Stimulated activated CD8-positive, alpha-beta memory T cell treated with anti-CD3 and anti-CD28 coated beads, Interleukin-15, amount 100 ng/mL, for 1 hour (primary cell): Measurements from ENCODE around the gene GLT1D1.
"Not testable (repeated sequence)": the region's sequence is repeated elsewhere in the genome, so short reads cannot be mapped to it uniquely, and the experiment has no call there.

Experiments used
- DNase-seq: peaks from one replicate; pipeline ENCODE4 v3.0.0-alpha.2; 2020; ENCODE audit warnings: low read depth

Gene GLT1D1

GRCh38 chr12:128852885-128853599 is at the start of gene GLT1D1:
Gene GLT1D1, plus strand, starts transcription at chr12:128853478. Its CDS starts 104 bp downstream, at chr12:128853582.
- no peak for DNase-seq

DNA sequence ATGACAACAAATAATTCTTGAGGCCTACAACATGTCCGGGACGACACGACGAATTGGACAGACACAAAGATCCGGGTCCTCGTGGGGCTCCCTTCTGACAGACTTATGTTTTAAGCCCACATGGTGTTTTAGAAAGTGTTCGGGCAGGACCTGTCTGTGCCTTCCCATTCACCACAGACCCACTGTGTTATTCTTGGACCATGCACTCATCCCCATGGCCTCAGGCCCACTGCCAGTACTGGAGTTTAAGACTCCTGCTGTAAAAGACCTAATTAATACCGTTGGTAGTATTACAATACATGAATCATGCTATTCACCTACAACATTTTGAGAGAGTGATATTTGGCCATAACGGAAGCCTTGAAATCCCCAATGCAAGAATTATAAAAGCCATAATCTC is 49.5 kb upstream of the GLT1D1 start:
- no peak for DNase-seq

GRCh38 chr12:128804762-128805161 is 48.5 kb upstream of the GLT1D1 start:
- no peak for DNase-seq

GRCh38 chr12:128805406-128805805 is 47.9 kb upstream of the GLT1D1 start:
- not testable (repeated sequence) for DNase-seq

- DNase-seq: no peak
Measured at GRCh38 chr12:128806573-128806972, 46.7 kb upstream of the GLT1D1 start.

DNA sequence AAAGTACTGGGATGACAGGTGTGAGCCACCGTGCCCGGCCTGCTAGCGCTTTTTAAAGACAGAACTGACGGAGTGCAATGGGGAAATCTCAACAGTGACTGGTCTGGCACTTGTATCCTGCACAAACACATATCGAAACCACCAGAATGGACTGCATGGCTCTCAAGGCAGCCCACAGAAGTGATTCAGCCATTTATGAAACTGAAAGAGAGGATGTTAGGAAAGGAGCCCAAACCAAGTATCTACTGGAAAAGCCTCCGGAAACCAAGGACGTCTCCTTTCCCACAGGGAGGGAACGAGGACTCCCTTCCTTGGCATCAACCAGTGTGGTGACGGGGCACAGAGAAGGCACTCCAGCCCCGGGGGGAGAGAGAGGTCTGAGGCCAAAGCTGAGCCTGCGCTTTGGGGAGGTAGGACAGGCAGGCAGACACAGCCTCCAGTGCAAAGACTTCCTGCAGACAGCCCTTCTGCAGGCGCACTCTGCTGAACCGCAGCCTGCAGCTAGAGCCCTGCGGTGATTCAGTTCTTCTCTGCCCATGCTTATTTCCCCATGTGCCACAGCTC is 46.0 kb upstream of the GLT1D1 start:
- DNase-seq: no peak

DNA sequence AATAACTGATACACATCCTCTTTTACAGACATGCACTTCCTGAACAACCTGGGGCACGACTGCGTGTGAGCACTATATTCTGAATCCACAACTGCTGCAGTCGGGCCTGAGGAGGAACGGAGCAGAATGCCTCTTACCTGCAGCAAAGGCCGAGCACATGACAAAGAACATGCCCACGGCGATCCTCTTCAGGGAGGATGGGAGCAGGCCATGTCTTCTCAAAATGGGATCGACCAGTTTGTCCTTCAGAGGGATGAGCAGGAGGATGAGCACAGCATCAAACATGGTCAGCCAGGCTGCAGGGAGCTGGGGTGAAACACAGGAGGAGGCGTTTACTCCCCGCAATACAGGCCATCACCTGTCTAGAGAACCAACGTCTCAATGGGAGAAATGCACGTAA is 44.6 kb upstream of the GLT1D1 start:
- no peak for DNase-seq

GRCh38 chr12:128810182-128811127 is 42.8 kb upstream of the GLT1D1 start:
- DNase-seq: no peak

- no peak for DNase-seq
Measured at GRCh38 chr12:128811806-128812205, 41.5 kb upstream of the GLT1D1 start.

DNA sequence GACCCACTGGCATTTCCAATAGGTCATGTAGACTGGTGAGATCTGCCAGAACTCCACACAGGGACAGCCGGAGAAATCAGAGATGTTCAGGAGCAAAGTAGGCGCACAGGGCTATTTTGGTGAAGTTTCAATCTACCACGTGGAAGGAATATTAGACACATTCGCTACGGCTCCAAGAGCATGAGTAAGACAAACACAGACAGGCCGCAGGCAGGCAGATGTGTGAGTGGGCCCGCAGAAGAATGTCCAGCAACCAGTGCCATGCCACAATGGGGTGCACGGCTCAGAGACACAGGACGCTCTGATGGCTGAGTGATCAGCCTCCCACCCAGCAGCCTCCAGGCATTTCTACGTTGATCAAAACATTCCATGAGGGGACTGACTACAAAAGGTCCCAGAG is 39.9 kb upstream of the GLT1D1 start:
- no peak for DNase-seq

GRCh38 chr12:128813883-128814282 is 39.4 kb upstream of the GLT1D1 start:
- no peak for DNase-seq

DNA sequence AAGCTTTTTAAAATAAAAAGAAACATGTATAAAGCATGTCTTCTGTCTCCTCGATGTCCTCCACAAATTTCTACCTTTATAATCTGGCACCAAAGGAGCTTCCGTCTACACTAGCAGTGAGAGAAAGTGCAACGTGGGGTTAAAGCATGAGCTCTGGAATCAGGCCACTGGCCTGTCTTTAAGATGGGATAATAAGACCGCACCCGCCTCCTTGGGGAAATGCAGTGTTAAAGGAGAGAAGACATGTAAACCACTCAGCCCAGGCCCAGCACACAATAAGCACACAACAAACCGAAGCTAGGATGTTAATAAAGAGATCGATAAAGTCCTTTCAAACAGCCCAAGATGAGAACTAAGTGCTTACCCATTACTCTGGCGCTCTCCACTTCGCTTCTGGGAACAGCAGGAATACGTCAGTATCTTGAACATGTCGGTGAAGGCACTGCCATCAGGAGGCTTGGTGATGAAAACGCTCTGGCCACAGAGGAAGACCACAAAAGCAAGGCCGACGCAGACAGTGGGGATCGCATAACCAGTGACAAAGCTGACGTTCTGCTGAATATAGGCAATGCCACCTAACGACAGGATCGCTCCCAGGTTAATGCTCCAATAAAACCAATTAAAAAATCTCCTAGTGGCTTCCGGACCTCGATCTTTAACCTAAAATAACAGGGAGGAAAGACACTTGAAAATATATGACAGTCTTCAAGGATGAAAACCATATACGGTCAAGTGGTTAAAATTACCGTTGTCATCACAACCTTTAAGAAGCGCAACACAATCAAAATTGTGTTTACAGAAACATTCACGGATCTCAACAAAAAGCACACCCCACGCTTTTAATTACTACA is 38.6 kb upstream of the GLT1D1 start:
- no peak for DNase-seq

DNA sequence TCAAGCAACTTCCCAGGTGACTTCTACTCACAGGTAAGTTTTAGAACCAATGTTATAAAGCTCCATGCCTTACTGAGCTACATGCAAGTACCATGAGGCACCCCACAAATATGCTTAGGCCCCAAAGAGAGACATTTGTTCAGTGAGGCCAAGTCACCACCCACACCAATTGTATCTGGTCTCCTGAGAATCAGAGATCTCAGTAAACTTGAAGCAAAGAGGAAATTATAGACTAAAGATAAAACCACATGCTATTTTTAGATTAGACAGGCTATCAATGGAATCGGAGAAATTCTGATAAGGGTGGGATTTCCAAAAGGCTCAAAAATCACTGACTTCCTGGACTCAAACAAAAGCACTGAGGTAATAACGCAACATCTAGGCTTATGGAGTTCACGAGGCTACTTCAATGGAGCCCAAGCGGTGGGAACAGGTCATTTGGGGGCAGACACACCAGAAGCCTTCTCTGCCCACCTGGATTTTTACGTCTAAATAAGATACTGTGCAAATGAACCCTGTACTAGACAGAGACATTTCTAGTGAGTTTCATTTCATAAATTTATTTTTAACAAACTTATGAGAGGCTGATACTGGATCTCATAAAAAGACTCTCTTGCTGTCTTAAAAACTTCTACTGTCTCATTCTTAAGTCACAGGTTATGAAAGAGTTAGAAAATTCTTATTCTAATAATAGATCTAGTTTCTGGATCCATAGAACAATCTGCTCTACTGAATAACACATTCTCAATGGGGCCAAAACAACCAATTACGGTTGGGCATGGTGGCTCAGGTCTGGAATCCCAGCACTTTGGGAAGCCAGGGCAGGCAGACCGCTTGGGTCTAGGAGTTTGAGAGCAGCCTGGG is 37.3 kb upstream of the GLT1D1 start:
- DNase-seq: no peak

GRCh38 chr12:128816643-128816920 is 36.7 kb upstream of the GLT1D1 start:
- no peak for DNase-seq

GRCh38 chr12:128817111-128818015 is 35.9 kb upstream of the GLT1D1 start:
- no peak for DNase-seq

GRCh38 chr12:128818065-128819022 is 34.9 kb upstream of the GLT1D1 start:
- DNase-seq: no peak

DNA sequence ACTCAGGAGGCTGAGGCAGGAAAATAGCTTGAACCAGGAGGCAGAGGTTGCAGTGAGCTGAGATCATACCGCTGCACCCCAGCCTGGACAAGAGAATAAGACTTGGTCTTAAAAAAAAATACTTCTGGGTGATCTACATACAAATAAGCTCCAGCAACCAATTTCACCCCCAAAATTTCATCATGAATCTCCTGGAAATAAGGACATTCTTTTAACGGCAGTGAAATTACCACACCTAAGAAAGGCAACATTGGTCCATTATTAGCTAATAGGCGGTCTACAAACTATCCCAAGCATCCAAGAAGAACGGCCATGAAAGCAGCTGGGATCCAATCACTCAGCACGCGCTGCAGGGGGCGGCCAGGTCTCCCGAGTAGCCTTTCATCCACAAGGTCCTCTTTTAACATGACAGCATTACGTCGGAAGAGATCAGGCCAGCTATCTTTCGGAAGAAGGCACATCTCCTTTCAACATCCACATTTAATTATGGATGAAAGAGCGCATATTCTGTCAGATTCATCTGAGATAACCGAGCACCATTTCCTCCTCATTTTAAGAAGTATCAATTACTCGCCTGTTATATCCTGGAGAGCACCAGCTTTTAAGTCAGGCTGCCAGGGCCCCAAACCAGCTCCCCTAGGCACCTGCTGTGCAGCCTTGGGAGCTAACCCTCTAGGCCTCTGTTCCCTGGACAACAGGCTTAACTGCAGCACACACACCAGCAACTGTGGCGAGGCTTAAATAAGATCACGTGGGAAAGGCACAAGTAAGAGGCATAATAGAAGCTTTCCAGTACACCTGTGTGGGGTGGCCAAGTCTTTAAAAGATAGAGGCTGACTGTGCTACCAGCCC is 33.8 kb upstream of the GLT1D1 start:
- DNase-seq: no peak

DNA sequence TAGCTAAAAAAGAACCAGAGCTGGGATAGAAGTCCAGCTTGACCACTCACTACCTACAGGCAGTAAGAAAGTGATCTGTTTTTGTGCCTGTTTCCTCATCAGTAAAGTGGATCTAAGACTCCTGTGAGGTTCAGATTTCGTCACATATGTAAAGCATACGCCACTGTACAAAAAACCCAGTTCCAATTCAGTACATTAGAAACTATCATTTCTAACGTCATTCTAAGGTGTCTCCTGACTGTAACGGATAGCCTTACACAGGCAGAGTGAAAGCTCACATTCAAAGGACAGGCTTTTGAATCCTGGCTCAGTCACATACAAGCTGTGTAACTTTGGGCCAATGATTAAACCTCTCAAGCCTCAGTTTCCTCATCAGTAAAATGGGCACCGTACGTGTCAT is 33.0 kb upstream of the GLT1D1 start:
- DNase-seq: no peak
